ENCODE data around the gene FCGR3B.
"Not testable (repeated sequence)": the region's sequence is repeated elsewhere in the genome, so short reads cannot be mapped to it uniquely, and the experiment has no call there.

Gene FCGR3B

GRCh38 chr1:161606541-161607336, 24.2 kb downstream of the FCGR3B start:
- in situ Hi-C loops (cut with HindIII; ENCODE audit: low sequenced_read_pairs): not testable (repeated sequence)

- in situ Hi-C loops (cut with HindIII; ENCODE audit: low sequenced_read_pairs): not testable (repeated sequence)
Observed at GRCh38 chr1:161605762-161606540, 25.0 kb downstream of the FCGR3B start.

GRCh38 chr1:161605024-161605423, 26.0 kb downstream of the FCGR3B start:
- in situ Hi-C loops (cut with HindIII; ENCODE audit: low sequenced_read_pairs): not testable (repeated sequence)

GRCh38 chr1:161597077-161597476, 33.9 kb downstream of the FCGR3B start:
- in situ Hi-C loops (cut with HindIII; ENCODE audit: low sequenced_read_pairs): not testable (repeated sequence)

GRCh38 chr1:161595583-161595982, 35.4 kb downstream of the FCGR3B start:
- in situ Hi-C loops (cut with HindIII; ENCODE audit: low sequenced_read_pairs): not testable (repeated sequence)

- in situ Hi-C loops (cut with HindIII; ENCODE audit: low sequenced_read_pairs): not testable (repeated sequence)
Observed at GRCh38 chr1:161595173-161595572, 35.8 kb downstream of the FCGR3B start.

GRCh38 chr1:161594269-161594984, 36.5 kb downstream of the FCGR3B start:
- in situ Hi-C loops (cut with HindIII; ENCODE audit: low sequenced_read_pairs): not testable (repeated sequence)

GRCh38 chr1:161593092-161593755, 37.8 kb downstream of the FCGR3B start:
- in situ Hi-C loops (cut with HindIII; ENCODE audit: low sequenced_read_pairs): not testable (repeated sequence)

- in situ Hi-C loops (cut with HindIII; ENCODE audit: low sequenced_read_pairs): not testable (repeated sequence)
Observed at GRCh38 chr1:161592586-161592985, 38.4 kb downstream of the FCGR3B start.

- in situ Hi-C loops (cut with HindIII; ENCODE audit: low sequenced_read_pairs): not testable (repeated sequence)
Observed at GRCh38 chr1:161589920-161590319, 41.1 kb downstream of the FCGR3B start.

GRCh38 chr1:161589365-161589764, 41.6 kb downstream of the FCGR3B start:
- in situ Hi-C loops (cut with HindIII; ENCODE audit: low sequenced_read_pairs): not testable (repeated sequence)

- in situ Hi-C loops (cut with HindIII; ENCODE audit: low sequenced_read_pairs): not testable (repeated sequence)
Observed at GRCh38 chr1:161588596-161588995, 42.4 kb downstream of the FCGR3B start.

GRCh38 chr1:161582882-161583281, 48.1 kb downstream of the FCGR3B start:
- in situ Hi-C loops (cut with HindIII; ENCODE audit: low sequenced_read_pairs): not testable (repeated sequence)

- in situ Hi-C loops (cut with HindIII; ENCODE audit: low sequenced_read_pairs): not testable (repeated sequence)
Observed at GRCh38 chr1:161580879-161581537, 50.0 kb downstream of the FCGR3B start.

GRCh38 chr1:161579856-161580507, 51.0 kb downstream of the FCGR3B start:
- in situ Hi-C loops (cut with HindIII; ENCODE audit: low sequenced_read_pairs): not testable (repeated sequence)

GRCh38 chr1:161576676-161577075, 54.3 kb downstream of the FCGR3B start:
- in situ Hi-C loops (cut with HindIII; ENCODE audit: low sequenced_read_pairs): not testable (repeated sequence)

Measured in endothelial cell of hepatic sinusoid (primary cell).